HG03457 (cell line): Measurements from ENCODE around the gene LMNTD1.
"Not testable (repeated sequence)": the region's sequence is repeated elsewhere in the genome, so short reads cannot be mapped to it uniquely, and the experiment has no call there.

Source experiments
- ATAC-seq: cut with Tn5 transposase; IDR thresholded peaks from one replicate; pipeline ENCODE4 v1.9.1; 2021; ENCODE audit warnings: moderate number of reproducible peaks; ENCODE audit not compliant: unreplicated experiment

The LMNTD1 gene, protein sequence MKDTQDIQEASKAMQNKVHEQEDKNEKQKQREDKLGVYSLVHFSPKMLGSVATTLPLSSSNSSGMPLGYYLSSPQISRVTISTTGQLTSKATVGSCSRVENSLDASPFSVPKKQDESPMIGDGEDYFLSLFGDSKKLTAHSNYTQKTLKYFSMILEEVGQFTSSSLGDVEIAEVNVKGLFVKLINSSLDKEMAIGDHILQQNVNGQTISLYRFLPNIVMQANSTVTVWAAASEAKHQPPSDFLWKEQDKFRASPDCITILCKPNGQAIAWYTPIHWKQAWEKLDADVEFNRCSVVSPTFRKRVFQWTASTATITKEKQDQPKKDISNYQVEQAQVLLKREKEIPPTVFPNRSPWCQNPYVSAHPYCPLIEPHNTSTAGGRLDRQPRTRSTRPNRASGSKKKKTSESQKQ

DNA sequence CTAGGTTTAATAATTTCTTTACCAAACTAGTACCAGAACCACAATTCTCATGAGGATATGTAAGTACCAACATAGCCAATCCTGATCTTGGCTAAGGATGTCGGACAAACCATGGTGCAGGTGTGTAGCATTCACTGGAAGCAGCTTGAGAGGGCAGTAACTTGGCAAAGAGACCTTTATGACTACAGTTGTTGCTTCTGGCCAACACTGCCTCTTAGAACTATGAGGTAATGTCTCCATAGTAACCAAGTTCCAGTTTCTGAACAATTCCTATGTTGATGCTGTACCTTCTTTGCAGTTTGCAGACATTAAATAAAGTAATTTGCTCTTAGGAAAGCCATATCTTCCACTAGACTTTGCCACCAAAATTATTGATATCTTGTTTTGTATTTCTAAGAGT lies at the start of gene LMNTD1:
Gene LMNTD1 (minus strand): TSS at position 186 of the 400 bp plus-strand sequence. CDS start 324 bp downstream, outside the sequence.
- no peak for ATAC-seq

DNA sequence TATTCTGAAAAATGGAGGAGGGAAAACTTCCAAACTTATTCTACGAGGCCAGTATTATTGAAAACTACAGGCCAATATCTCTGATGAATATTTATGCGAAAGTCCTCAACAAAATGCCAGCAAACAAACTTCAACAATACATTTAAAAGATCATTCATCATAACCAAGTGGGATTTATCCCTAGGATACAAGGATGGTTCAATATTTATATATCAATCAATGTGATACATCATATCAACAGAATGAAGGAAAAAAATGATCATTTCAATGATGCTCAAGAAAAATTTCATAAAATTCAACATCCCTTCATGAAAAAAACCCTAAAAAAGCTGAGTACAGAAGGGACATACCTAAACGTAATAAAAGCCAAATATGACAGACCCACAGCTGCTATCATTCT lies 45.9 kb upstream of the LMNTD1 start:
- ATAC-seq = no peak

DNA sequence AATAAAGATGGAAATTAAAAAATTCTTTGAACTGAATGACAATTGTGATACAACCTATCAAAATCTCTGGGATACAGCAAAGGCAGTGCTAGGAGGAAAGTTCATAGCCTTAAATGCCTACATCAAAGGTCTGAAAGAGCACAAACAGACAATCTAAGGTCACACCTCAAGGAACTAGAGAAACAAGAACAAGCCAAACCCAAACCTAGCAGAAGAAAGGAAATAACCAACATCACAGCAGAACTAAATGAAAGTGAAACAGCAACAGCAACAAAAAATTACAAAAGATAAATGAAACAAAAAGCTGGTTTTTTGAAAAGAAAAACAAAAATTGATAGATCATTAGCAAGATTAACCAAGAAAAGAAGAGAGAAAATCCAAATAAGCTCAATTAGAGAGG lies 42.4 kb upstream of the LMNTD1 start:
- not testable (repeated sequence) for ATAC-seq

- no peak for ATAC-seq
These were observed 41.3 kb upstream of the LMNTD1 start for GRCh38 chr12:25594376-25594775.

DNA sequence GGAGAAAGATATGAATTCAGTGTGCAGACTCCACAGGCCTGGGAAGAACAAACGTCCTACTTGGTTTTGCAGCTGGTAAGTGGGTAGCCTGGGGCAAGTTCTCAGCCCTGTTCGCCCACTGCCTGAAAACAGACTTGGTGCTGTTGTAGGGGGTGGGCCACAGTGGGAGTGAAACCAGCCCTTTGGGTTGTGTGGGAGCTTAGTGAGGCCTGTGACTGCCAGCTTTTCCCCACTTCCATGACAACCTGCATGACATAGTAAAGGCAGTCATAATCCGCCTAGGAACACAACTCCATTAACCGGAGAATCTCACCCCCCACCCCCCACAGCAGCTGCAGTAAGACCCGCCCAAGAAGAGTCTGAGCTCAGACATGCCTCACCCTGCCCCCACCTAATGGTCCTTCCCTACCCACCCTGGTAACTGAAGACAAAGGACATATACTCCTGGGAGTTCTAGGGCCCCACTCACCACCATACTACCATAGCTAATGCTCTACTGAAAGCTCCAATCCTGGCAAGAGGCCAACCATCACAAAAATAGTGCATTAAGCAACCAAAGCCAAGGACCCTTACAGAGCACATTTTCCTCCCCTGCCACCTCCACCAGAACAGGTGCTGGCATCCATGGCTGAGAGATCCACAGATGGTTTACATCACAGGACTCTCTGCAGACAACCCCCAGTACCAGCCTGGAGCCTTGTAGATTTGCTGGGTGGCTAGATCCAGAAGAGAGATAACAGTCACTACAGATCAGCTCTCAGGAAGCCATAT lies 39.8 kb upstream of the LMNTD1 start:
- ATAC-seq = no peak

- ATAC-seq = no peak
These were observed 38.1 kb upstream of the LMNTD1 start for GRCh38 chr12:25591144-25591543.

DNA sequence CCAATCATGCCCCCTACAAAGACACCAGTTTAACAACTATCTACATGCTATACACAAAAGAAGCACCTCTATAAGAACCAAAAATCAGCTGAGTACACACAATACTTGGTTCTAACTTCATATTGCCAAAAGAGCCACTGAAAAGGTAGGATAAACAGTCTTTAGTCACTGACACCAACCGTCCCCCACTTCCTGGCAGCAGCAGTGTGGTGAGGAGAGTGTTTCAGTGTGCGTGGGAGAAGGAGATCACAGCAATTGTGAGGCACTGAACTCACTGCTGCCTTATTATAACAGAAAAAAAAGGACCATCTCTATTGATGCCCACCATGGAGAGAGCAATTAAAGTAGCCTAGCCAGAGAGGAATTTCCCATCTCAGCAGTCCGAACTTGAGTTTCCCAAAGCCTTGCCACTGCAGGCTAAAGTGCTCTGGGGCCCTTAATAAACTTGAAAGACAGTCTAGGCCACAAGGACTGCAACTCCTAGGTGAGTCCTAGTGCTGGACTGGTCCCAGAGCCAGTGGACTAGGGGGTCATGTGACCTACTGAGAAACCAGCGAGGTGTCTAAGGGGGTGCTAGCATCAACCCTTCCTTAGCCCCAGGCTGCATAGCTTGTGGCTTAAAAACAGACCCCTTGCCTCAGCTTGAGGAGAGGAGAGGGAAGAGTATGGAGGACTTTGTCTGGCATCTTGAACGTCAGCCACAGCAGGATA lies 37.1 kb upstream of the LMNTD1 start:
- no peak for ATAC-seq

- ATAC-seq = no peak
These were observed 34.3 kb upstream of the LMNTD1 start for GRCh38 chr12:25587346-25587745.

DNA sequence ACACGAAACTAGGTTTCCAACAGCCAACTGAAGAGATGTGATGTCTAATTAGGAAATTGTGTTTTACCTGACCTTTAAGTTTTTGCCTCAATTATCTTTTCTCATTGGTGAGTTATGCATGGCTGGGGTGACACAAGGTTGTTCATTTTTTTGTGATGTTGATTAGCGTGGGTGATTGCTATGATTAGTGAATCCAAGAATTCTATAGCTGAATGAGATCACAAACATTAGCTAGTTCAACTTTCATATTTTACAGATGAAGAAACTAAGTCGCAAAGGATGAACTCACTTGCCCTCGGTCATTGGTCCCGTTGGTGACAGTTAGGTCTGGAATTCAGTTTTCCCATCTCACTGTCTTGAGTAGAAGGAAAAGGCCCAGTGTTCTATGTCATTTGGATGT lies 32.6 kb upstream of the LMNTD1 start:
- no peak for ATAC-seq

DNA sequence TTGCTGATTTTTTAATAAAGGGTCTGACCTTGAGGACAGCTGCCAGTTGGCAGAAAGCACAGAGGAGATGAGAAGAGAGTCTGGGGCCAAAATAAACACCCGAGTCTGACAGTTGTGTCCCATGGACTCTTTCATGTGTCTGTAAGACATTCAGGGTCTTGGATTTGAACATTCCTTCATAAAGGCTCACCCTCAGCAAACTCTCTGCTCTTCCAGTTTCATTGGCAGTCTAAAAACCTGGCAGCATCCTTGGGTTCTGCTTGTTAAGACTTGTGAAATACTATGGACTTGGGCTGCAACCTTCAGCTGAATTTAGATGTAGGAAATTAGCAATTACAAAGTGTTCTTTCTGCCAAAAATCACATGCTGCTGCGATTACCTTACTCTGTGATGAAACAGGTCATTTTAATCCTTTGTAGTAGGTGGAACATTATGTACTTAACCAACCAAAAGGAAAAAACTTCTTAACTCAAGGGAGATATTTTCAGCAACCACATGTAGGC lies 32.0 kb upstream of the LMNTD1 start:
- no peak for ATAC-seq

GRCh38 chr12:25584596-25584995 lies 31.5 kb upstream of the LMNTD1 start:
- ATAC-seq = no peak

GRCh38 chr12:25583545-25583944 lies 30.5 kb upstream of the LMNTD1 start:
- no peak for ATAC-seq

GRCh38 chr12:25581067-25581466 lies 28.0 kb upstream of the LMNTD1 start:
- ATAC-seq = no peak

DNA sequence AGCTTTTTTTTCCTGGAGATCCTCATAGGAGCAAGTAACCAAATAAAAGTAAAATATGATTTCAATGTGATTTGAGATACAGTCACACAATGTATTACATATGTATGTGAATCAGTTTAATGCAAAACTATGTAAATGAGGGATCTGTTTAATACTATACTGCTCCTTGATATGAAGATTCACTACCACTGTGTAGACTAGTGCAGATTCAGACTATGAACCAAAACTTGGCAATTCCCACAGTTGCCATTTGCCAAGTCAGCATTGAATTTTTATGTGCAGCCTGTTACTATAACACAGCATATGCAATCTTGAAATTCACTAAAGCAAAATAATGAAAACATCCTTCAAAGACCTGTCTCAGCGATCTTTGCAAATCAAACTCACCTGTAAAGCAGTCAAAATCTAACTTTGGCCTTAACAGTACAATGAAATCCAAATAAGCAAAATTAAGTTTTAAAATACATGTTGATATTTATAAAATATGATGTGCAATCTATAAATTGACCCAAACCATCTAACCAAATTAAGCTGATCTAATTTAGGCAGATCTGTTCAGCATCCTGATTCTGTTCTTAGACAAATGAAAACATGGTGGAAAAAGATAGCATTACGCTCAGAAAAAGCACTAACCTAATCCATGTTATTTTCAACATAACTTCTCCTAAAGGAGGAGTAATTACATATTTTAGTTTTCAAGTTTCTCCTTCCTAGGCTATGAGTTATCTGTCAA lies 25.5 kb upstream of the LMNTD1 start:
- ATAC-seq = no peak

DNA sequence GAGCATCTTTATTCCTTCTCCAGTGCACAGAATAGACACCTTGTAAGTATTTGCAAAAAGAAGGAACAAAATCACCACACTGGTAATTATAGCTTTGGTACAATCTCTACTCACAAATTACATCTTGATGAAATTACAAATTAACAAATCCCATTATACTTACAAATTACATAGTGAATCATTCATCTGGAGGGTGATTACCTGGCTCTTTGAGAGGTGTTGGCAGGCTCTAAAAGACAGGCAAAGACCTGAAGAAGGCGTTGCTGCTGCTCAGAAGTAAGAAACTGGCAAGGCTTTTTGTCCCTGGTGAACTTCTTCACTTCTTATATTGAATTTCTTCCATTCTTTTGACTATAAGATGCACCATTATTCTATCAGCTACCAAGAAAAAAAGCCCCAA lies 21.7 kb upstream of the LMNTD1 start:
- no peak for ATAC-seq

DNA sequence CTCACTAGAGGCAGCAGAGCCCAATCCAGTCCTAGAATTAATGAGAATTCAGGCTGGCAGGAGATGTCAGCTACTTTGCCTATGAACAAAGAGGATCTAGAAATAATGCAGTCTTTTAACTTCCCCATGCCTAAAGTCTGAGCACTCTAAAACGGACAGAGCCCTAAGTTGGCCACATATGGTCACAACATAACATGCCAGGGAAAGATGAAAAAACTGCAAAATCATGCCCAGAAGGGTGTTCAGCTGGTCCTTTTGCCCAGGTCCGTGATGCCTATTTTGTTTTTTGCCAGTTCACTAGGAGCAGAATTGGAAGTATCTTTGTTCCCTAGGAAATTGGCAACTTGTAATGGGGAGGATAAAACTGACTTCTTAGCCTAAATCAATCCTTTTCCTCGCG lies 20.3 kb upstream of the LMNTD1 start:
- ATAC-seq = no peak

GRCh38 chr12:25570418-25570817 lies 17.3 kb upstream of the LMNTD1 start:
- no peak for ATAC-seq

- no peak for ATAC-seq
These were observed 13.3 kb upstream of the LMNTD1 start for GRCh38 chr12:25566202-25566949.

DNA sequence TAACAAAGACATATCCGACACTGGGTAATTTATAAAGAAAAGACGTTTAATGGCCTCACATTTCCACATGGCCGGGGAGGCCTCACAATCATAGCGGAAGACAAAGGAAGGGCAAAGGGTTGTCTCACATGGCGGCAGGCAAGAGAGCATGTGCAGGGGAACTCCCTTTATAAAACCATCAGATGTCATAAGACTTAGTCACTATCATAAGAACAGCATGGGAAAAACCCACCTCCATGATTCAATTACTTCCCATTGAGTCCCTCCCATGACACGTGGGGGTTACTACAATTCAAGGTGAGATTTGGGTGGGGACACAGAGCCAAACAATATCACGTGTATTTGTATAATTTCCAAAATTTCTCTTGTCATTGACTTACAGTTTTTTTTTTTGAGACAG lies 5.5 kb upstream of the LMNTD1 start:
- no peak for ATAC-seq

DNA sequence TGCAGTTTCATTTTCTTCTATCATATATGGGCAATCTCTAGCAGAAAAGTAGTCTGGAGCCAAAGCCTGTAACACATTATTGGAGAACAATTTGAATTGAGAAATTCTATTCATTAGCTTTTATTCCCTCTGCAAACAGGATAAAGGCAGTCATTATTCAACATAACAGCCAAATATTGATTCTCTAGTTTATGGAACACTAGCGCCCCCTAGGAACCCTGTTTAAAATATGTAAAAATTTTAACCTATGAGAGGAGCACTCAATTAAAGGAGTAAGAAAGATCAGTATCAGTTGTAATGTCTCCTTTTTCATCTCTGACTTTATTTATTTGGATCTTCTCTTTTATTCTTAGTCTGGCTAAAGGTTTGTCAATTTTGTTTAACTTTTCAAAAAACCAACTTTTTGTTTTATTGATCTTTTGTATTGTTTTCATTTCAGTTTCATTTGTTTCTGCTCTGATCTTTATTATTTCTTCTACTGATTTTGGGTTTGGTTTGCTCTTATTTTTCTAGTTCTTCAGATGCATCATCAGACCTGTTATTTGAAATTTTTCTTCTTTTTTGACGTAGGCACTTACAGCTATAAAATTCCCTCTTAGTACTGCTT lies 4.8 kb upstream of the LMNTD1 start:
- ATAC-seq = no peak
